RWPE1 (cell line): Measurements from ENCODE around the gene CD14.

Experiments
- CTCF ChIA-PET: fragments of 350-600 bp; sonication (Branson Sonifier 250); formaldehyde crosslinking; extraction: SDS; loops from one replicate; lab custom pipeline; 2021; lab: Yijun Ruan, JAX
- POLR2A ChIA-PET: fragments of 400-600 bp; formaldehyde crosslinking; extraction: SDS; loops from one replicate; lab custom pipeline; 2020; ENCODE audit warnings: antibody characterized with exemption; ENCODE audit not compliant: low non-redundant PET; lab: Yijun Ruan, JAX
- DNase-seq: peaks from one replicate; pipeline ENCODE4 v3.0.0; 2012; ENCODE audit warnings: low spot score
- H3K27ac ChIP-seq: fragments of 450-650 bp; 2 replicates; pipeline ENCODE4 v1.5.1; 2017
- CTCF ChIP-seq: fragments of 450-650 bp; conservative IDR thresholded peaks from 2 replicates; pipeline ENCODE4 v1.5.1; 2017; ENCODE audit warnings: low read depth, mild to moderate bottlenecking

CD14 gene

GRCh38 chr5:140633021-140633471 is at the start of gene CD14:
Gene CD14 (minus strand): TSS chr5:140633175. CDS start chr5:140633071, 104 bp downstream.
- H3K27ac ChIP-seq, result peak within 1 kb of the TSS; percentile 60
- peak; percentile 89 for DNase-seq
- ChIA-PET POLR2A (no interaction called here), CTCF (interaction anchor here (0.7 to 0.8 kb wide), 2 partner anchors 11 to 85 kb away, joined by 5 read pairs; partner anchors contain the start of gene EIF4EBP3)
- TF ChIP-seq CTCF, result no peak

- TF ChIP-seq CTCF, result no peak
- ChIA-PET CTCF (no interaction called here), POLR2A (no interaction called here)
These were observed 46.0 kb upstream of the CD14 start for GRCh38 chr5:140678993-140679392.

DNA sequence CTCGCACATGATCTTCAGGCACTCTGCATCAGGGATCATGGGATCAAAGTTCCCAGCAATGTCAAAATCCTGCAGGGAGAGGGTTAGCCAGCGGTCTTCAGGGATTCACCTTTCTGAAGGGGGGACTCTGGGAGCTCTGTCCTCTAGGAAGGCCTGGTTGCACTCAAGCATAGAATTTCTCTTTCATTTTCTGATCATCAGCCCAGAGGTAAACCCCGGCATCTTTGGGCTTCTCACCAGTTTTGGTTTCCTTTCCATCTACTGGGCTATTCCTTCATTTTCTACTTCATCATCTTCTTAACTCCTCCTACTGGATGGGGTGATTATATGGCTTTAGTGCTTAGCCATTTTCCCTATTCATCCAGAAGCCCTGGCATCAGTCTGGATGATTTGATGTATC is 45.0 kb upstream of the CD14 start:
- ChIA-PET POLR2A (no interaction called here), CTCF (no interaction called here)
- H3K27ac ChIP-seq, result no peak overlapping the region
- no peak for TF ChIP-seq CTCF
- no peak for DNase-seq

More at GRCh38 chr5:140678993-140679392, 46.0 kb upstream of the CD14 start:
- no peak for DNase-seq
- no peak overlapping the region for H3K27ac ChIP-seq

- DNase-seq, result no peak
- TF ChIP-seq CTCF, result no peak
- peak overlapping the region; percentile 18 for H3K27ac ChIP-seq
- CTCF ChIA-PET, result interaction anchor here (0.6 kb wide), 1 partner anchor 10 kb away, joined by 4 read pairs; no protein-coding TSS in a partner anchor
- POLR2A ChIA-PET, result interaction anchor here (0.7 kb wide), 2 partner anchors 27 to 36 kb away, joined by 5 to 6 read pairs; partner anchors contain the start of genes IK and NDUFA2
These were observed 41.7 kb upstream of the CD14 start for GRCh38 chr5:140674629-140675028.

- POLR2A ChIA-PET, result no interaction called here
- no peak for DNase-seq
- peak overlapping the region; percentile 18 for H3K27ac ChIP-seq
- CTCF ChIA-PET, result no interaction called here
- TF ChIP-seq CTCF, result no peak
These were observed 41.2 kb upstream of the CD14 start for GRCh38 chr5:140674211-140674610.

DNA sequence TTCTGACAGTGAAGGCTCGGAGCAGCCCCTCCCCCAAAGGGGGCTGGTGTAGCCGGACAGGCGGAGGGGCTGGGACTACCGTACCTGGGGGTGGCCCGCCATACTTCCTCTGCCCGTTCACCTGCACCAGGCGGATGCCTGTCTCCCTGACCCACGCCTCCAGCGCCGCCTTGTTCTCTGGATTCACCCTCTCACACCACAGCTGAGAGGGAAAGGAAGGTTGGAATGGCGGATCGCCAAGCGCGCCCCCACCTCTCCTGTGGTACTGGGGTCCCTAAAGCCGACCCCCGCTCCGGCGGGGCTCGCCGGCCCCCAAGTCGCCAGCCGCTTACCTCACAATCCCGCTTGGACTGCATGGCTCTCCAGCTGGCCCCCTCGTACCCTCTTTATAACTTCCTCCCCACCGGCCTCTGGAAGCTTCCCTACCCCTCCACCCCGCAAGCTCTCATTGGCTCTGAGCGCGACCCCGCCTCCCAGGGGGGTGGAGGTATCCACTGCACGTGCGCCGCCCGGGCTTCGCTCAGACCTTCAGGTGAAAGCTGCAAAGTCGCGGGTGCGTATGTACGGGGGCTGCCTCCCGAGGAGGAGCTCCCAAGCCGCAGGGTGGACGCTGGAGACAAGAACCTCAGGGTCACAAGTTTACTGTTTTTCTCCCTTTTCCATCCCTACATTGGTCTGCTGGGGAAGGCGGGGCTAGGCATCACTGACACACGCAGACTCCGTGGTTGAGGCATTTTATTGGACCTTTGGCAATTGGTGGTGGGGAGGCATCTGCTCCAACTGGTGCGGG is 40.4 kb upstream of the CD14 start, which contains the start of gene DND1:
Gene DND1, minus strand, starts transcription at position 390 of the 790 bp plus-strand sequence. Its CDS starts 34 bp downstream, at position 356.
- CTCF ChIA-PET, result interaction anchor here (0.6 kb wide), 1 partner anchor 26 kb away, joined by 5 read pairs; the partner anchor contains the start of genes IK and NDUFA2
- no peak for TF ChIP-seq CTCF
- H3K27ac ChIP-seq, result peak within 1 kb of the TSS; percentile 18; the same call in 1 of the 2 replicates
- POLR2A ChIA-PET, result interaction anchor here (0.6 kb wide), 1 partner anchor 108 kb away, joined by 3 read pairs; no protein-coding TSS in a partner anchor
- no peak for DNase-seq
